Measurements from ENCODE around the gene AATK.

AATK gene

GRCh38 chr17:81142301-81143199, 23.5 kb downstream of the AATK start:
- no peak for TF ChIP-seq YY1 (IDR thresholded peaks at IDR 0.05; ENCODE audit: insufficient read depth, insufficient read length)
- no peak for TF ChIP-seq ZNF274 (IDR thresholded peaks at IDR 0.05; ENCODE audit: low read depth, low read length)
- no peak for TF ChIP-seq SUZ12 (IDR thresholded peaks at IDR 0.05; ENCODE audit: extremely low read depth, insufficient read depth, insufficient read length)
- H3K4me3 ChIP-seq (ENCODE audit: insufficient read length, low read depth) = no peak overlapping the region
- peaks cover 6% of the 10 kb centered on the region for H3K4me1 ChIP-seq (ENCODE audit: insufficient read depth, insufficient read length)
- DNase-seq (ENCODE audit: low read depth, low spot score) = peak; percentile 56
- H3K9me3 ChIP-seq (ENCODE audit: insufficient read depth, low read length) = no peaks in the 10 kb centered on the region; the same call in 1 of the 2 replicates
- H3K27me3 ChIP-seq (ENCODE audit: insufficient read depth, insufficient read length) = peaks cover 3% of the 10 kb centered on the region
- no peak overlapping the region for H3K9ac ChIP-seq (ENCODE audit: insufficient read length, low read depth)
- H3K36me3 ChIP-seq (ENCODE audit: insufficient read depth, insufficient read length, low read length) = no peaks in the 10 kb centered on the region

DNA sequence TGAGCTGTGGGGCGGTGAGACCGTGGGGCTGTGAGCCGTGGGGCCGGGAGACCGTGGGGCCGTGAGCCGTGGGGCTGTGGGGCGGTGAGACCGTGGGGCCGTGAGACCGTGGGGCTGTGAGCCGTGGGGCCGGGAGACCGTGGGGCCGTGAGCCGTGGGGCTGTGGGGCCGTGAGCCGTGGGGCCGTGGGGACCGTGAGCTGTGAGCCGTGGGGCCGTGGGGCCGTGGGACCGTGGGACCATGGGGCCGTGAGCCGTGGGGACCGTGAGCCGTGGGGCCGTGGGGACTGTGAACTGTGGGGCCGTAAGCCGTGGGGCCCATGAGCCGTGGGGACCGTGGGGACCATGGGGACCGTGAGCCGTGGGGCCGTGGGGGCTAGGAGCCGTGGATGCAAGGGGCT, 25.3 kb downstream of the AATK start:
- Histone ChIP-seq H3K4me1 (ENCODE audit: insufficient read depth, insufficient read length) (peaks cover 8% of the 10 kb centered on the region), H3K9me3 (ENCODE audit: insufficient read depth, low read length) (no peaks in the 10 kb centered on the region; the same call in 1 of the 2 replicates), H3K36me3 (ENCODE audit: insufficient read depth, insufficient read length, low read length) (no peaks in the 10 kb centered on the region), H3K9ac (ENCODE audit: insufficient read length, low read depth) (no peak overlapping the region), H3K4me3 (ENCODE audit: insufficient read length, low read depth) (no peak overlapping the region), H3K27me3 (ENCODE audit: insufficient read depth, insufficient read length) (peaks cover 3% of the 10 kb centered on the region)
- no peak for DNase-seq (ENCODE audit: low read depth, low spot score)
- no peak for TF ChIP-seq ZNF274 (IDR thresholded peaks at IDR 0.05; ENCODE audit: low read depth, low read length)
- no peak for TF ChIP-seq YY1 (IDR thresholded peaks at IDR 0.05; ENCODE audit: insufficient read depth, insufficient read length)
- TF ChIP-seq SUZ12 (IDR thresholded peaks at IDR 0.05; ENCODE audit: extremely low read depth, insufficient read depth, insufficient read length) = no peak

DNA sequence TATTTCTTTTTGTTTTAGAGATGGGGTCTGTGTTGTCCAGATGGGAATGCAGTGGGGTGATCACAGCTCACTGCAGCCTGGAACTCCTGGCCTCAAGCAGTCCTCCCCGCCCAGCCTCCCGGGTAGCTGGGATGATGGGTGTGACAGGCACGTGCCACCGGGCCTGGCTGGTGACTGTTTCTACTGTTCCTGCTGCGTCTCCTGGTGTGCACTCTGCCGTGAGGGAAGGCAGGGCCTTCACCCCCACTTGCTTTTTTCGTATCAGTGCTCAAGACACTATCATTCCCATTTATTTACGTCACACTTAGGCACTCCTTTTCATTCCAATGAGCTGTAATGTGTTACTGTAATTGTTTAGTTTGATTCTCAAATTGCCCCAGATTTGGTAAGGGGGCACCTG, 26.0 kb downstream of the AATK start:
- DNase-seq (ENCODE audit: low read depth, low spot score) = no peak
- TF ChIP-seq SUZ12 (IDR thresholded peaks at IDR 0.05; ENCODE audit: extremely low read depth, insufficient read depth, insufficient read length) = no peak
- no peak for TF ChIP-seq ZNF274 (IDR thresholded peaks at IDR 0.05; ENCODE audit: low read depth, low read length)
- TF ChIP-seq YY1 (IDR thresholded peaks at IDR 0.05; ENCODE audit: insufficient read depth, insufficient read length) = no peak
- Histone ChIP-seq H3K9me3 (ENCODE audit: insufficient read depth, low read length) (no peaks in the 10 kb centered on the region; the same call in 1 of the 2 replicates), H3K4me1 (ENCODE audit: insufficient read depth, insufficient read length) (peaks cover 8% of the 10 kb centered on the region), H3K36me3 (ENCODE audit: insufficient read depth, insufficient read length, low read length) (no peaks in the 10 kb centered on the region), H3K9ac (ENCODE audit: insufficient read length, low read depth) (no peak overlapping the region), H3K4me3 (ENCODE audit: insufficient read length, low read depth) (no peak overlapping the region), H3K27me3 (ENCODE audit: insufficient read depth, insufficient read length) (peaks cover 3% of the 10 kb centered on the region)

DNA sequence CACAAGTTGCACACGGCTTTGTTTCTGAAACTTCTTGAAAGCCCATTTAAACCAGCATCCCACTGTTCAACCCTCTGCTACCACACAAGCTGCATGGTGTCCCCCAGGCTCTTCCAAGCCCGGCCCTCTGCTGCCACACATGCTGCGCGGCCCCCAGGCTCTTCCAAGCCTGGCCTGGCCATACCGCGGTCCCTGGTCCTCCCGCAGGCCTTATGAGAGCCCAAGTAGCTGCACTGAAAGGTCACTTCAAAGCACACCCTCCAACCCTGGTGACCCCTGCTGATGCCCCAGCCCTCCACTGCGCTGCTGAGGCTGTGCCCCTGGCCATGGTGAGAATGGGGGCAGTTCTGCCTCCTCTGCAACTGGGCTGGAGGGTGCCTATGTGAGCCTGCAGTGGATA, 26.6 kb downstream of the AATK start:
- Histone ChIP-seq H3K36me3 (ENCODE audit: insufficient read depth, insufficient read length, low read length) (no peaks in the 10 kb centered on the region), H3K9me3 (ENCODE audit: insufficient read depth, low read length) (no peaks in the 10 kb centered on the region; the same call in 1 of the 2 replicates), H3K27me3 (ENCODE audit: insufficient read depth, insufficient read length) (peaks cover 3% of the 10 kb centered on the region), H3K4me1 (ENCODE audit: insufficient read depth, insufficient read length) (peaks cover 9% of the 10 kb centered on the region), H3K4me3 (ENCODE audit: insufficient read length, low read depth) (no peak overlapping the region), H3K9ac (ENCODE audit: insufficient read length, low read depth) (no peak overlapping the region)
- TF ChIP-seq YY1 (IDR thresholded peaks at IDR 0.05; ENCODE audit: insufficient read depth, insufficient read length) (no peak), SUZ12 (IDR thresholded peaks at IDR 0.05; ENCODE audit: extremely low read depth, insufficient read depth, insufficient read length) (no peak), ZNF274 (IDR thresholded peaks at IDR 0.05; ENCODE audit: low read depth, low read length) (no peak)
- DNase-seq (ENCODE audit: low read depth, low spot score) = no peak

DNA sequence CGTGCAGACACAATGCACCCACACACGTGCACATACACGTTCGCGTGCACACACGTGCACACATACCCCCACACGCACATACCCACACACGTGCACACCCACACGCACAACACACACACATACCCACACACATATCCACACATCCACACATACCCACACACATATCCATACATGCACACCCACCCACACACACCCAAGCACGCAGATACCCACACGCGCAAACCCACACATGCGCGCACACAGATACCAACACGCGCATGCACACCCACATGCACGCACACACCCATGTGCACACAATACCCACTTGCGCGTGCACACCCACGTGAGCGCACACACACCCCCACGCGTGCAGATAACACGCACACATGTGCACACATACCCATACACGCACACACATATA, 27.5 kb downstream of the AATK start:
- no peaks in the 10 kb centered on the region for H3K36me3 ChIP-seq (ENCODE audit: insufficient read depth, insufficient read length, low read length)
- no peak for TF ChIP-seq YY1 (IDR thresholded peaks at IDR 0.05; ENCODE audit: insufficient read depth, insufficient read length)
- TF ChIP-seq SUZ12 (IDR thresholded peaks at IDR 0.05; ENCODE audit: extremely low read depth, insufficient read depth, insufficient read length) = no peak
- TF ChIP-seq ZNF274 (IDR thresholded peaks at IDR 0.05; ENCODE audit: low read depth, low read length) = no peak
- no peaks in the 10 kb centered on the region; the same call in 1 of the 2 replicates for H3K9me3 ChIP-seq (ENCODE audit: insufficient read depth, low read length)
- H3K9ac ChIP-seq (ENCODE audit: insufficient read length, low read depth) = no peak overlapping the region
- H3K4me1 ChIP-seq (ENCODE audit: insufficient read depth, insufficient read length) = peaks cover 18% of the 10 kb centered on the region
- H3K27me3 ChIP-seq (ENCODE audit: insufficient read depth, insufficient read length) = peaks cover 3% of the 10 kb centered on the region
- no peak overlapping the region for H3K4me3 ChIP-seq (ENCODE audit: insufficient read length, low read depth)
- no peak for DNase-seq (ENCODE audit: low read depth, low spot score)

- TF ChIP-seq YY1 (IDR thresholded peaks at IDR 0.05; ENCODE audit: insufficient read depth, insufficient read length) (no peak), ZNF274 (IDR thresholded peaks at IDR 0.05; ENCODE audit: low read depth, low read length) (no peak), SUZ12 (IDR thresholded peaks at IDR 0.05; ENCODE audit: extremely low read depth, insufficient read depth, insufficient read length) (no peak)
- Histone ChIP-seq H3K27me3 (ENCODE audit: insufficient read depth, insufficient read length) (peaks cover 3% of the 10 kb centered on the region), H3K9ac (ENCODE audit: insufficient read length, low read depth) (no peak overlapping the region), H3K4me1 (ENCODE audit: insufficient read depth, insufficient read length) (peaks cover 20% of the 10 kb centered on the region), H3K36me3 (ENCODE audit: insufficient read depth, insufficient read length, low read length) (no peaks in the 10 kb centered on the region), H3K4me3 (ENCODE audit: insufficient read length, low read depth) (no peak overlapping the region), H3K9me3 (ENCODE audit: insufficient read depth, low read length) (no peaks in the 10 kb centered on the region; the same call in 1 of the 2 replicates)
- DNase-seq (ENCODE audit: low read depth, low spot score) = no peak
Measured at GRCh38 chr17:81138083-81138482, 27.9 kb downstream of the AATK start.

- DNase-seq (ENCODE audit: low read depth, low spot score) = no peak
- H3K4me1 ChIP-seq (ENCODE audit: insufficient read depth, insufficient read length) = peaks cover 16% of the 10 kb centered on the region
- no peak overlapping the region for H3K4me3 ChIP-seq (ENCODE audit: insufficient read length, low read depth)
- no peak overlapping the region for H3K9ac ChIP-seq (ENCODE audit: insufficient read length, low read depth)
- H3K36me3 ChIP-seq (ENCODE audit: insufficient read depth, insufficient read length, low read length) = no peaks in the 10 kb centered on the region
- TF ChIP-seq YY1 (IDR thresholded peaks at IDR 0.05; ENCODE audit: insufficient read depth, insufficient read length) = no peak
- TF ChIP-seq SUZ12 (IDR thresholded peaks at IDR 0.05; ENCODE audit: extremely low read depth, insufficient read depth, insufficient read length) = no peak
- TF ChIP-seq ZNF274 (IDR thresholded peaks at IDR 0.05; ENCODE audit: low read depth, low read length) = no peak
- H3K27me3 ChIP-seq (ENCODE audit: insufficient read depth, insufficient read length) = peaks cover 3% of the 10 kb centered on the region
- H3K9me3 ChIP-seq (ENCODE audit: insufficient read depth, low read length) = no peaks in the 10 kb centered on the region; the same call in 1 of the 2 replicates
Measured at GRCh38 chr17:81137248-81137647, 28.8 kb downstream of the AATK start.

All from NT2/D1 (cell line).